ENCODE data around the gene STIM1.

STIM1 gene

GRCh38 chr11:3837793-3838192 is 17.7 kb upstream of the STIM1 start:
- no peak for TF ChIP-seq CTCF (conservative IDR thresholded peaks at IDR 0.05)
- no peak overlapping the region for H3K27ac ChIP-seq

- H3K27ac ChIP-seq: no peak overlapping the region
- TF ChIP-seq CTCF (conservative IDR thresholded peaks at IDR 0.05): no peak
Measured at GRCh38 chr11:3838504-3838903, 17.0 kb upstream of the STIM1 start.

DNA sequence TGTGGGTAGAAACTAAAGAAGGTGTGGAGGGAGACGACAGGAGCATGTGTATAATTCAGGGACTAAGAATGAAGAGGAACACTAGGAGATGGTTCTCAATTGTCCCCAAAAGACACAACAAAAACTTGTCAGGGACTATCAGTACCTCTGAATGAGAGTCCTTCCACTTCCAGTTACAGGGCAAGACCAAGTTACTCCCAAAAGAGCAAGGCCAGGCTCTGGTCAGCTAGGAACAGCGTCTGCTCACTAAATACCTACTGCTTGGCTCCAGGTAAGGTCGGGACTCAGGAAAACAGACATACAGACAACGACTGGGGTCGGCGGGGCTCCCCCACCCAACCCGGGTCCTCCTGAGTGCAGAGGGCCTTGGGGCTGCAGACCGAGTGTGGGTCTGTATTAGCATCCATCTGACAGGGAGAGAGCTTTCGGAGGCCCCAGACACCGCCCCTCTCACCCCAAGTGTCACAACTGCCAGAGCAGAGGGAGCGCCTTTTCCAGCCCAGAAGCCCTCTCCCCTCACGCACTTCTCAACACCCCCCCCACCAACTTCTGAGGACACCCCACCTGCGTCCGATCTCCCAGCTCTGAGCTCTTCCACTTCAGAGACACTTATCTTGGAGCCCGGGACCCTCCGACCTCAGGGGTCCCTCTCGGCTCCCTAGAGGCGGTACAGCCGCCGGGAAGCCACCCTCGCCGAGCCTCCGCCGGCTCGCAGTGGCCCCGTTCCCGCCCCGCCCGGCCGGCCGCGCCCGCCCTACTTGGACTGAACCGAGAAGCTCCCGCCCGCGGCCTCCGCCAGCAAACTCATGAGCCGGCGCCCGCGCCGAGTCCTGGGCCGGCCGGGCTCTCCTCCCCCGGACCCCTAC is 15.2 kb upstream of the STIM1 start:
- peak overlapping the region; percentile 87 for H3K27ac ChIP-seq
- no peak for TF ChIP-seq CTCF (conservative IDR thresholded peaks at IDR 0.05)

GRCh38 chr11:3840870-3841425 is 14.5 kb upstream of the STIM1 start, which contains the start of gene RHOG:
TSS of gene RHOG (minus strand) at chr11:3840959. CDS start at chr11:3828138, 12,821 bp downstream.
- no peak for TF ChIP-seq CTCF (conservative IDR thresholded peaks at IDR 0.05)
- peak within 1 kb of the TSS; percentile 87 for H3K27ac ChIP-seq

GRCh38 chr11:3841426-3842350 is 13.8 kb upstream of the STIM1 start:
- peak overlapping the region; percentile 87 for H3K27ac ChIP-seq

GRCh38 chr11:3843326-3843725 is 12.1 kb upstream of the STIM1 start:
- TF ChIP-seq CTCF (conservative IDR thresholded peaks at IDR 0.05): no peak
- H3K27ac ChIP-seq: no peak overlapping the region

More at GRCh38 chr11:3841426-3842350, 13.8 kb upstream of the STIM1 start:
- TF ChIP-seq CTCF (conservative IDR thresholded peaks at IDR 0.05): peak; percentile 89

- H3K27ac ChIP-seq: peak overlapping the region; percentile 33
- no peak for TF ChIP-seq CTCF (conservative IDR thresholded peaks at IDR 0.05)
Measured at GRCh38 chr11:3845246-3845645, 10.2 kb upstream of the STIM1 start.
